Breast epithelium (tissue), 3 donors: ENCODE results near the gene TMEM204.

ENCODE experiments used
- CTCF ChIP-seq, 3 donors: fragments of 450-650 bp; IDR thresholded peaks; one replicate each; pipeline ENCODE4 v1.5.1; 2016 to 2017; ENCODE audit warnings: antibody characterized with exemption in 3 of 3, mild to moderate bottlenecking in 3 of 3, moderate library complexity in 3 of 3
- POLR2A ChIP-seq: fragments of 450-650 bp; IDR thresholded peaks from one replicate; pipeline ENCODE4 v1.6.1; 2016; ENCODE audit warnings: antibody characterized with exemption, mild to moderate bottlenecking, moderate library complexity

GRCh38 chr16:1488619-1489018 lies 44.8 kb upstream of the TMEM204 start, which contains the start of gene PTX4:
- TF ChIP-seq CTCF (IDR thresholded peaks at IDR 0.05): no peak
- TF ChIP-seq POLR2A: no peak
